ENCODE data around the gene INSC. TPM values are rescaled to one million over a fixed set of nuclear protein-coding genes. Genes with fewer than 3 reads are reported as not detected.

The INSC gene
- total and polyA plus RNA-seq, 2 of the 8 experiments (the other 6 are each of a cell fraction or from before 2014, with no cell fraction given), result 0.58 to 0.59 TPM

GRCh38 chr11:15113381-15113780 lies 1.3 kb upstream of the INSC start:
- TF ChIP-seq FOSL1 (IDR thresholded peaks at IDR 0.05; ENCODE audit: insufficient read depth, low read depth, low read length) (no peak), SIX5 (IDR thresholded peaks at IDR 0.05; ENCODE audit: low read depth, low read length) (no peak), USF2 (IDR thresholded peaks at IDR 0.05; ENCODE audit: low read length) (no peak), KDM5A (IDR thresholded peaks at IDR 0.05; ENCODE audit: low read length) (no peak), CTCF (IDR thresholded peaks at IDR 0.05; ENCODE audit: control extremely low read depth in 1 of 3, insufficient read depth in 1 of 3, low read depth in 1 of 3, low read length in 3 of 3) (no peak), SAP30 (IDR thresholded peaks at IDR 0.05; ENCODE audit: insufficient read depth, insufficient replicate concordance, low read length) (no peak), CHD2 (IDR thresholded peaks at IDR 0.05; ENCODE audit: low read length) (no peak), TAF1 (IDR thresholded peaks at IDR 0.05; ENCODE audit: low read depth, low read length) (no peak), HDAC2 (IDR thresholded peaks at IDR 0.05; ENCODE audit: borderline replicate concordance in 1 of 2, low read depth in 2 of 2, low read length in 2 of 2) (no peak)
- FAIRE-seq, result no peak
- Histone ChIP-seq H2BK20ac (ENCODE audit: low read length) (no peak overlapping the region), H2BK120ac (replicated peaks; ENCODE audit: low read depth, low read length) (no peak overlapping the region), H3K36me3 (ENCODE audit: control insufficient read depth in 2 of 4, insufficient read depth in 4 of 4, low read length in 3 of 4) (no peaks in the 10 kb centered on the region), H2AFZ (ENCODE audit: low read length) (no peak overlapping the region), H2BK15ac (ENCODE audit: low read length) (no peak overlapping the region), H3K9me3 (ENCODE audit: insufficient read depth in 2 of 2, low read depth in 1 of 2, low read length in 1 of 2) (no peaks in the 10 kb centered on the region), H4K8ac (ENCODE audit: extremely low read depth, insufficient read depth, low read length) (no peak overlapping the region), H3K27ac (ENCODE audit: low read depth, low read length) (no peak overlapping the region), H4K91ac (replicated peaks; ENCODE audit: insufficient read length, low read length) (no peak overlapping the region), H2BK5ac (ENCODE audit: low read depth, low read length) (no peak overlapping the region), H3K4me2 (ENCODE audit: insufficient read depth in 1 of 2, low read depth in 2 of 2, low read length in 2 of 2) (no peak overlapping the region; a peak in 1 of 4 replicates), H2AK5ac (ENCODE audit: low read depth, low read length) (no peak overlapping the region), H3K23me2 (ENCODE audit: low read depth, low read length) (peaks cover 5% of the 10 kb centered on the region; the same call in 1 of the 2 replicates), H3K79me1 (ENCODE audit: low read depth, low read length) (no peaks in the 10 kb centered on the region), H3K4ac (replicated peaks; ENCODE audit: insufficient read length, low read depth, low read length) (no peak overlapping the region), H4K20me1 (replicated peaks in 1 of 2; ENCODE audit: control insufficient read depth in 1 of 2, insufficient read depth in 2 of 2, low read length in 2 of 2) (peaks cover 0 to 2% of the 10 kb centered on the region in 2 experiments), H2BK12ac (ENCODE audit: low read depth, low read length) (no peak overlapping the region), H3K4me3 (ENCODE audit: extremely low read depth in 1 of 4, insufficient read depth in 2 of 4, low read depth in 3 of 4, low read length in 4 of 4) (no peak overlapping the region), H3K14ac (ENCODE audit: insufficient read length) (no peak overlapping the region), H3K56ac (replicated peaks; ENCODE audit: insufficient read length, low read depth, low read length) (no peak overlapping the region), H3K23ac (ENCODE audit: insufficient read length) (no peak overlapping the region), H3K79me2 (ENCODE audit: control insufficient read depth in 1 of 2, insufficient read depth in 2 of 2, low read length in 2 of 2) (no peaks in the 10 kb centered on the region), H3K4me1 (replicated peaks in 1 of 4; ENCODE audit: control insufficient read depth in 3 of 4, insufficient read depth in 4 of 4, low read length in 3 of 4) (peaks cover 0 to 3% (median under 1%) of the 10 kb centered on the region in 4 experiments; a peak in 1 of 7 replicates), H3K9ac (replicated peaks in 1 of 4; ENCODE audit: extremely low read depth in 1 of 4, low read depth in 3 of 4, low read length in 3 of 4) (no peak overlapping the region), H3K27me3 (replicated peaks in 1 of 4; ENCODE audit: control insufficient read depth in 3 of 4, extremely low read depth in 1 of 4, insufficient read depth in 3 of 4, low read length in 3 of 4) (peaks cover 1 to 26% (median 18%) of the 10 kb centered on the region in 4 experiments; a peak in 6 of 7 replicates), H3K18ac (ENCODE audit: extremely low read depth, low read length) (no peak overlapping the region), H4K5ac (ENCODE audit: insufficient read length, low read depth, low read length) (no peak overlapping the region)
- POLR2A ChIA-PET (ENCODE audit: partially characterized antibody), result no interaction called here
- CTCF ChIA-PET (ENCODE audit: partially characterized antibody), result interaction anchor here (1.1 to 3.8 kb wide), 12 partner anchors 8 to 206 kb away, joined by 3 to 18 read pairs (median 6); no protein-coding TSS in a partner anchor
- 98% methylated on average over 5 of the region's 5 CpGs; no CpG with 5 or more reads in 1 of the 2 experiments for WGBS, 2 experiments (ENCODE audit: extremely low coverage in 1 of 2, insufficient coverage in 1 of 2, insufficient read length in 1 of 2, insufficient replicate concordance in 2 of 2, low coverage in 1 of 2, low lambda C conversion rate in 2 of 2, missing lambda C conversion rate in 1 of 2)
- DNase-seq (ENCODE audit: low read depth in 1 of 2, low spot score in 2 of 2), result no peak
